Loucy (cell line): ENCODE measurements around the gene PDK1.

ENCODE experiments used
- H2AFZ ChIP-seq: fragments of 200-600 bp; sonication (generic); 2 replicates; pipeline ENCODE4 v1.6.0; 2016; ENCODE audit warnings: antibody characterized with exemption, mild to moderate bottlenecking, low read length, moderate library complexity
- H3F3A ChIP-seq: fragments of 200-600 bp; 2 replicates; pipeline ENCODE4 v1.6.0; 2016; ENCODE audit warnings: antibody characterized with exemption, low read depth, mild to moderate bottlenecking
- H3K27me3 ChIP-seq: fragments of 200-600 bp; sonication (generic); 2 replicates; pipeline ENCODE4 v1.6.1; 2014; ENCODE audit warnings: low read length, mild to moderate bottlenecking; ENCODE audit not compliant: insufficient read depth, poor library complexity, severe bottlenecking
- H3K36me3 ChIP-seq: fragments of 200-600 bp; sonication (generic); 2 replicates; pipeline ENCODE4 v1.6.1; 2016; ENCODE audit warnings: low read length; ENCODE audit not compliant: insufficient read depth
- H3K4me1 ChIP-seq: fragments of 200-600 bp; sonication (generic); 2 replicates; pipeline ENCODE4 v1.5.1; 2014; ENCODE audit warnings: low read length, mild to moderate bottlenecking; ENCODE audit not compliant: insufficient read depth, poor library complexity, severe bottlenecking
- H3K4me2 ChIP-seq: fragments of 200-600 bp; sonication (generic); 2 replicates; pipeline ENCODE4 v1.6.0; 2014; ENCODE audit warnings: antibody characterized with exemption, low read length, low read depth, mild to moderate bottlenecking; ENCODE audit not compliant: poor library complexity, severe bottlenecking
- H3K4me3 ChIP-seq: fragments of 200-600 bp; sonication (generic); 2 replicates; pipeline ENCODE4 v1.5.1; 2014; ENCODE audit warnings: low read length, mild to moderate bottlenecking, mixed read lengths; ENCODE audit not compliant: poor library complexity, severe bottlenecking
- H3K79me2 ChIP-seq: fragments of 200-600 bp; sonication (generic); 2 replicates; pipeline ENCODE4 v1.6.1; 2014; ENCODE audit warnings: low read length; ENCODE audit not compliant: insufficient read depth
- H3K9ac ChIP-seq: fragments of 200-600 bp; sonication (generic); 2 replicates; pipeline ENCODE4 v1.6.0; 2014; ENCODE audit warnings: mild to moderate bottlenecking, low read depth, low read length, moderate library complexity; ENCODE audit not compliant: poor library complexity, severe bottlenecking
- H3K9me2 ChIP-seq: fragments of 200-600 bp; sonication (generic); replicated peaks from 2 replicates; pipeline ENCODE4 v1.6.1; 2016; ENCODE audit warnings: low read depth, low read length, mixed read lengths
- H3K9me3 ChIP-seq: fragments of 200-600 bp; sonication (generic); 2 replicates; pipeline ENCODE4 v1.6.1; 2014; ENCODE audit warnings: mild to moderate bottlenecking, antibody characterized with exemption, low read length, low read depth; ENCODE audit not compliant: insufficient read depth
- H4K20me1 ChIP-seq: fragments of 200-600 bp; sonication (generic); 2 replicates; pipeline ENCODE4 v1.6.0; 2014; ENCODE audit warnings: antibody characterized with exemption, low read length, mild to moderate bottlenecking; ENCODE audit not compliant: insufficient read depth, poor library complexity, severe bottlenecking
- CTCF ChIP-seq: fragments of 200-600 bp; sonication (generic); conservative IDR thresholded peaks from 2 replicates; pipeline ENCODE4 v1.5.1; 2014; ENCODE audit warnings: mild to moderate bottlenecking, antibody characterized with exemption, low read length
- EZH2phosphoT487 ChIP-seq: fragments of 200-600 bp; IDR thresholded peaks from 2 replicates; pipeline ENCODE4 v1.6.1; 2018; ENCODE audit warnings: antibody characterized with exemption, mild to moderate bottlenecking, moderate library complexity, borderline replicate concordance

PDK1 gene

DNA sequence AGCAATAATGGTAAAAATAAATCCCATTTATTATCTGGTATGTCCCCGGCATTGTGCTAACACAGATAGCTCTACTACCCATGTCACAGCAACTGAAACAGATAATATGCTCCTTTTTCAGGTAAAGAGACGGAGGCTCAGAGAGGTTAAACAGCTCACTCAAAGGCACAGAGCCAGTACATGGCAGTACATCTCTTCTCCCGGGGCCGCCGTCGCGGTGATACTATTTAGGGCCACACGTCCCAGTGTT is 693 bp upstream of the PDK1 start:
- Histone ChIP-seq H3K4me2 (peak overlapping the region; percentile 70), H3K79me2 (peaks cover 53% of the 10 kb centered on the region), H3F3A (no peaks in the 10 kb centered on the region), H3K9me2 (no peaks in the 10 kb centered on the region), H3K27me3 (peaks cover 11% of the 10 kb centered on the region), H3K4me1 (peaks cover 14% of the 10 kb centered on the region), H2AFZ (peak overlapping the region; percentile 61), H3K9ac (peak overlapping the region; percentile 60), H3K9me3 (no peaks in the 10 kb centered on the region), H4K20me1 (peaks cover 13% of the 10 kb centered on the region), H3K4me3 (peak overlapping the region; percentile 75), H3K36me3 (no peaks in the 10 kb centered on the region)
- TF ChIP-seq EZH2phosphoT487 (no peak), CTCF (no peak)

GRCh38 chr2:172556284-172557033 is 569 bp downstream of the PDK1 start:
- H3K27me3 ChIP-seq = peaks cover 11% of the 10 kb centered on the region
- H3K4me3 ChIP-seq = peak overlapping the region; percentile 75
- H2AFZ ChIP-seq = peak overlapping the region; percentile 53
- H3K9me2 ChIP-seq = no peaks in the 10 kb centered on the region
- TF ChIP-seq EZH2phosphoT487 = no peak
- TF ChIP-seq CTCF = no peak
- H3K4me1 ChIP-seq = peaks cover 2% of the 10 kb centered on the region
- peaks cover 62% of the 10 kb centered on the region for H3K79me2 ChIP-seq
- no peaks in the 10 kb centered on the region for H3K36me3 ChIP-seq
- H3K4me2 ChIP-seq = peak overlapping the region; percentile 75
- no peaks in the 10 kb centered on the region for H3F3A ChIP-seq
- peaks cover 19% of the 10 kb centered on the region for H4K20me1 ChIP-seq
- no peaks in the 10 kb centered on the region for H3K9me3 ChIP-seq
- peak overlapping the region; percentile 77 for H3K9ac ChIP-seq

GRCh38 chr2:172558372-172558771 is 2.5 kb downstream of the PDK1 start:
- Histone ChIP-seq H3K79me2 (peaks cover 65% of the 10 kb centered on the region), H2AFZ (no peak overlapping the region), H3K9ac (peak overlapping the region; percentile 77), H3K9me3 (no peaks in the 10 kb centered on the region), H3K36me3 (no peaks in the 10 kb centered on the region; the same call in 1 of the 2 replicates), H3K4me2 (peak overlapping the region; percentile 75), H3F3A (no peaks in the 10 kb centered on the region), H3K9me2 (no peaks in the 10 kb centered on the region), H4K20me1 (peaks cover 15% of the 10 kb centered on the region), H3K27me3 (no peaks in the 10 kb centered on the region), H3K4me1 (no peaks in the 10 kb centered on the region), H3K4me3 (peak overlapping the region; percentile 75)
- no peak for TF ChIP-seq CTCF
- TF ChIP-seq EZH2phosphoT487 = no peak
